HCT116 (cell line): Measurements from ENCODE around the gene SHISA6.

Source experiments
- CEBPB ChIP-seq: IDR thresholded peaks from 2 replicates; pipeline ENCODE4 v1.6.1; 2012; ENCODE audit warnings: low read depth
- EZH2 ChIP-seq: fragments of 200-600 bp; sonication (generic); IDR thresholded peaks from 2 replicates; pipeline ENCODE4 v1.6.1; 2017; ENCODE audit warnings: antibody characterized with exemption, mixed run types
- EZH2phosphoT487 ChIP-seq: fragments of 200-600 bp; IDR thresholded peaks from 2 replicates; pipeline ENCODE4 v1.6.1; 2018; ENCODE audit warnings: antibody characterized with exemption, borderline replicate concordance
- FOSL1 ChIP-seq: IDR thresholded peaks from 2 replicates; pipeline ENCODE4 v1.6.1; 2012; ENCODE audit warnings: low read depth
- JUND ChIP-seq: IDR thresholded peaks from 2 replicates; pipeline ENCODE4 v1.6.1; 2012
- POLR2A ChIP-seq: IDR thresholded peaks from 2 replicates; pipeline ENCODE4 v1.7.0; 2011; ENCODE audit warnings: borderline replicate concordance; ENCODE audit not compliant: insufficient read depth, insufficient read length; ENCODE audit errors: extremely low read depth
- POLR2AphosphoS5 ChIP-seq: IDR thresholded peaks from 2 replicates; pipeline ENCODE4 v1.6.1; 2011; ENCODE audit warnings: mild to moderate bottlenecking, low read depth, low read length, moderate library complexity
- SRF ChIP-seq: IDR thresholded peaks from 2 replicates; pipeline ENCODE4 v1.6.1; 2012; ENCODE audit warnings: low read depth
- TCF7L2 ChIP-seq: IDR thresholded peaks from 2 replicates; pipeline ENCODE4 v1.7.0; 2011; ENCODE audit warnings: borderline replicate concordance, inconsistent platforms; ENCODE audit not compliant: insufficient read depth, insufficient read length; ENCODE audit errors: extremely low read depth
- YY1 ChIP-seq: IDR thresholded peaks from 2 replicates; pipeline ENCODE4 v1.6.1; 2011; ENCODE audit warnings: low read length, low read depth, moderate library complexity, mild to moderate bottlenecking; ENCODE audit not compliant: insufficient replicate concordance; ENCODE audit errors: extremely low read depth
- TF ChIP-seq, protein P1 (sequence below), 3 experiments: fragments of 200-600 bp in 1 of 3; sonication (generic) in 1 of 3; IDR thresholded peaks in 2 of 3; conservative IDR thresholded peaks in 1 of 3; 2 replicates each; pipeline ENCODE4 v1.5.1; 2012 to 2017; ENCODE audit warnings: low read depth in 2 of 3, low read length in 2 of 3, antibody characterized with exemption in 1 of 3, borderline replicate concordance in 1 of 3, control low read depth in 1 of 3, mild to moderate bottlenecking in 1 of 3, mixed read lengths in 1 of 3, mixed run types in 1 of 3, moderate library complexity in 1 of 3; ENCODE audit not compliant: insufficient read depth in 1 of 3
- TF ChIP-seq, protein P2 (sequence below): IDR thresholded peaks from 2 replicates; pipeline ENCODE4 v1.6.1; 2012; ENCODE audit warnings: low read depth
- TF ChIP-seq, protein P3 (sequence below): IDR thresholded peaks from 2 replicates; pipeline ENCODE4 v1.6.1; 2011; ENCODE audit warnings: mild to moderate bottlenecking, low read length, moderate library complexity; ENCODE audit not compliant: insufficient replicate concordance; ENCODE audit errors: extremely low read depth
- TF ChIP-seq, protein P4 (sequence below): IDR thresholded peaks from 2 replicates; pipeline ENCODE4 v1.6.1; 2012

DNA sequence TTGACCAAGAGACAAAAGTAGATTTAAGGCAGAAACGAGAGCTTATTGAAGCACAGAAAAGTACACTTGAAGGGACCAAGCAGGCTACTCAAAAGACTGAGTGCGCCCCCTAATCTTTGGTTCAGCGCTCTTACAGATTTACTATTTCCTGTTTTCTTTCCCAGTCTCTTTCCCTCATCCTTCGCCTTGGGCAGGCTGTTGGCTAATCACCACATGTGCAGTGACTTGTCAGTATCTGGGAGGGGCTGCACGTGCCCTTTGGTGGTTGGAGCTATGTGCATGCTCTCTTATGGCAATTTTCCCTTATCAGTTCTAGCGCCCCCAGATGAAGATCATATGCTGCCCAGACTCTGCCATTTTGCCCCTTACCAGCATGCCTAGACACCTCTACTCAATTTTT, 35.4 kb upstream of the SHISA6 start:
- TF ChIP-seq EZH2 = no peak
- TF ChIP-seq, protein P1, sequence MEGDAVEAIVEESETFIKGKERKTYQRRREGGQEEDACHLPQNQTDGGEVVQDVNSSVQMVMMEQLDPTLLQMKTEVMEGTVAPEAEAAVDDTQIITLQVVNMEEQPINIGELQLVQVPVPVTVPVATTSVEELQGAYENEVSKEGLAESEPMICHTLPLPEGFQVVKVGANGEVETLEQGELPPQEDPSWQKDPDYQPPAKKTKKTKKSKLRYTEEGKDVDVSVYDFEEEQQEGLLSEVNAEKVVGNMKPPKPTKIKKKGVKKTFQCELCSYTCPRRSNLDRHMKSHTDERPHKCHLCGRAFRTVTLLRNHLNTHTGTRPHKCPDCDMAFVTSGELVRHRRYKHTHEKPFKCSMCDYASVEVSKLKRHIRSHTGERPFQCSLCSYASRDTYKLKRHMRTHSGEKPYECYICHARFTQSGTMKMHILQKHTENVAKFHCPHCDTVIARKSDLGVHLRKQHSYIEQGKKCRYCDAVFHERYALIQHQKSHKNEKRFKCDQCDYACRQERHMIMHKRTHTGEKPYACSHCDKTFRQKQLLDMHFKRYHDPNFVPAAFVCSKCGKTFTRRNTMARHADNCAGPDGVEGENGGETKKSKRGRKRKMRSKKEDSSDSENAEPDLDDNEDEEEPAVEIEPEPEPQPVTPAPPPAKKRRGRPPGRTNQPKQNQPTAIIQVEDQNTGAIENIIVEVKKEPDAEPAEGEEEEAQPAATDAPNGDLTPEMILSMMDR (IDR thresholded peaks at IDR 0.05 in 2 of 3, conservative IDR thresholded peaks at IDR 0.05 in 1 of 3; ENCODE audit: borderline replicate concordance in 1 of 3, insufficient read depth in 1 of 3, low read depth in 2 of 3, low read length in 2 of 3) = no peak
- TF ChIP-seq, protein P2, sequence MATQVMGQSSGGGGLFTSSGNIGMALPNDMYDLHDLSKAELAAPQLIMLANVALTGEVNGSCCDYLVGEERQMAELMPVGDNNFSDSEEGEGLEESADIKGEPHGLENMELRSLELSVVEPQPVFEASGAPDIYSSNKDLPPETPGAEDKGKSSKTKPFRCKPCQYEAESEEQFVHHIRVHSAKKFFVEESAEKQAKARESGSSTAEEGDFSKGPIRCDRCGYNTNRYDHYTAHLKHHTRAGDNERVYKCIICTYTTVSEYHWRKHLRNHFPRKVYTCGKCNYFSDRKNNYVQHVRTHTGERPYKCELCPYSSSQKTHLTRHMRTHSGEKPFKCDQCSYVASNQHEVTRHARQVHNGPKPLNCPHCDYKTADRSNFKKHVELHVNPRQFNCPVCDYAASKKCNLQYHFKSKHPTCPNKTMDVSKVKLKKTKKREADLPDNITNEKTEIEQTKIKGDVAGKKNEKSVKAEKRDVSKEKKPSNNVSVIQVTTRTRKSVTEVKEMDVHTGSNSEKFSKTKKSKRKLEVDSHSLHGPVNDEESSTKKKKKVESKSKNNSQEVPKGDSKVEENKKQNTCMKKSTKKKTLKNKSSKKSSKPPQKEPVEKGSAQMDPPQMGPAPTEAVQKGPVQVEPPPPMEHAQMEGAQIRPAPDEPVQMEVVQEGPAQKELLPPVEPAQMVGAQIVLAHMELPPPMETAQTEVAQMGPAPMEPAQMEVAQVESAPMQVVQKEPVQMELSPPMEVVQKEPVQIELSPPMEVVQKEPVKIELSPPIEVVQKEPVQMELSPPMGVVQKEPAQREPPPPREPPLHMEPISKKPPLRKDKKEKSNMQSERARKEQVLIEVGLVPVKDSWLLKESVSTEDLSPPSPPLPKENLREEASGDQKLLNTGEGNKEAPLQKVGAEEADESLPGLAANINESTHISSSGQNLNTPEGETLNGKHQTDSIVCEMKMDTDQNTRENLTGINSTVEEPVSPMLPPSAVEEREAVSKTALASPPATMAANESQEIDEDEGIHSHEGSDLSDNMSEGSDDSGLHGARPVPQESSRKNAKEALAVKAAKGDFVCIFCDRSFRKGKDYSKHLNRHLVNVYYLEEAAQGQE = no peak
- TF ChIP-seq YY1 = no peak
- TF ChIP-seq POLR2AphosphoS5 = no peak
- no peak for TF ChIP-seq POLR2A
- no peak for TF ChIP-seq JUND
- TF ChIP-seq, protein P3, sequence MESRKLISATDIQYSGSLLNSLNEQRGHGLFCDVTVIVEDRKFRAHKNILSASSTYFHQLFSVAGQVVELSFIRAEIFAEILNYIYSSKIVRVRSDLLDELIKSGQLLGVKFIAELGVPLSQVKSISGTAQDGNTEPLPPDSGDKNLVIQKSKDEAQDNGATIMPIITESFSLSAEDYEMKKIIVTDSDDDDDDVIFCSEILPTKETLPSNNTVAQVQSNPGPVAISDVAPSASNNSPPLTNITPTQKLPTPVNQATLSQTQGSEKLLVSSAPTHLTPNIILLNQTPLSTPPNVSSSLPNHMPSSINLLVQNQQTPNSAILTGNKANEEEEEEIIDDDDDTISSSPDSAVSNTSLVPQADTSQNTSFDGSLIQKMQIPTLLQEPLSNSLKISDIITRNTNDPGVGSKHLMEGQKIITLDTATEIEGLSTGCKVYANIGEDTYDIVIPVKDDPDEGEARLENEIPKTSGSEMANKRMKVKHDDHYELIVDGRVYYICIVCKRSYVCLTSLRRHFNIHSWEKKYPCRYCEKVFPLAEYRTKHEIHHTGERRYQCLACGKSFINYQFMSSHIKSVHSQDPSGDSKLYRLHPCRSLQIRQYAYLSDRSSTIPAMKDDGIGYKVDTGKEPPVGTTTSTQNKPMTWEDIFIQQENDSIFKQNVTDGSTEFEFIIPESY = no peak
- no peak for TF ChIP-seq EZH2phosphoT487
- no peak for TF ChIP-seq FOSL1
- TF ChIP-seq SRF = no peak
- TF ChIP-seq, protein P4, sequence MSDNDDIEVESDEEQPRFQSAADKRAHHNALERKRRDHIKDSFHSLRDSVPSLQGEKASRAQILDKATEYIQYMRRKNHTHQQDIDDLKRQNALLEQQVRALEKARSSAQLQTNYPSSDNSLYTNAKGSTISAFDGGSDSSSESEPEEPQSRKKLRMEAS = no peak
- TF ChIP-seq CEBPB = no peak
- no peak for TF ChIP-seq TCF7L2
